Neural cell (in vitro differentiated cells): ENCODE results near the gene CNGA3. TPM values are rescaled to one million over a fixed set of nuclear protein-coding genes. Genes with fewer than 3 reads are reported as not detected.
"Not testable (repeated sequence)": the region's sequence is repeated elsewhere in the genome, so short reads cannot be mapped to it uniquely, and the experiment has no call there.

Experiments
- H2AFZ ChIP-seq: fragments of 200-600, 300-800 bp; sonication (generic), shearing (Covaris generic); 2 replicates; pipeline ENCODE4 v1.6.0; 2014; ENCODE audit warnings: low read depth, mild to moderate bottlenecking, antibody characterized with exemption, low read length, moderate library complexity
- H3F3A ChIP-seq: fragments of 200-600 bp; shearing (Covaris generic); 2 replicates; pipeline ENCODE4 v1.6.1; 2016; ENCODE audit warnings: mild to moderate bottlenecking, moderate library complexity, mixed read lengths, antibody characterized with exemption, low read length; ENCODE audit not compliant: insufficient read depth, poor library complexity, severe bottlenecking
- H3K27ac ChIP-seq: fragments of 200-600, 300-800 bp; sonication (generic), shearing (Covaris generic); 2 replicates; pipeline ENCODE4 v1.5.1; 2014; ENCODE audit warnings: mild to moderate bottlenecking, low read length, moderate library complexity
- H3K27me3 ChIP-seq: fragments of 300-800, 200-600 bp; sonication (generic), shearing (Covaris generic); 2 replicates; pipeline ENCODE4 v1.6.0; 2014; ENCODE audit warnings: mild to moderate bottlenecking, low read depth, low read length, moderate library complexity; ENCODE audit not compliant: insufficient read depth
- H3K36me3 ChIP-seq: fragments of 300-800, 200-600 bp; sonication (generic), shearing (Covaris generic); 2 replicates; pipeline ENCODE4 v1.5.1; 2014; ENCODE audit warnings: mild to moderate bottlenecking, antibody characterized with exemption, low read length, moderate library complexity; ENCODE audit not compliant: insufficient read depth
- H3K4me2 ChIP-seq: fragments of 300-800, 200-600 bp; sonication (generic), shearing (Covaris generic); 2 replicates; pipeline ENCODE4 v1.6.0; 2014; ENCODE audit warnings: mild to moderate bottlenecking, low read length
- H3K4me3 ChIP-seq: fragments of 300-800, 200-600 bp; sonication (generic), shearing (Covaris generic); 2 replicates; pipeline ENCODE4 v1.5.1; 2014; ENCODE audit warnings: mild to moderate bottlenecking, low read length, moderate library complexity
- H3K79me2 ChIP-seq: fragments of 200-600 bp; shearing (Covaris generic); replicated peaks from 2 replicates; pipeline ENCODE4 v1.6.0; 2014; ENCODE audit warnings: mild to moderate bottlenecking, low read length, moderate library complexity; ENCODE audit not compliant: insufficient read depth
- H3K9ac ChIP-seq: fragments of 300-800, 200-600 bp; sonication (generic), shearing (Covaris generic); 2 replicates; pipeline ENCODE4 v1.6.1; 2016; ENCODE audit warnings: mild to moderate bottlenecking, low read length, mixed read lengths
- H3K9me2 ChIP-seq: fragments of 200-600 bp; shearing (Covaris generic); 2 replicates; pipeline ENCODE4 v1.6.1; 2016; ENCODE audit warnings: mild to moderate bottlenecking, low read length, mixed read lengths; ENCODE audit not compliant: insufficient read depth
- H3K9me3 ChIP-seq: fragments of 200-600, 300-800 bp; sonication (generic), shearing (Covaris generic); 2 replicates; pipeline ENCODE4 v1.6.1; 2016; ENCODE audit warnings: mild to moderate bottlenecking, mixed run types, low read length, moderate library complexity, mixed read lengths
- H4K20me1 ChIP-seq: fragments of 200-600 bp; shearing (Covaris generic); 2 replicates; pipeline ENCODE4 v1.6.1; 2016; ENCODE audit warnings: mild to moderate bottlenecking, mixed run types; ENCODE audit not compliant: insufficient read depth
- CTCF ChIP-seq: fragments of 450-650 bp; IDR thresholded peaks from 2 replicates; pipeline ENCODE4 v1.5.1; 2014; ENCODE audit warnings: antibody characterized with exemption, mild to moderate bottlenecking, moderate library complexity; ENCODE audit not compliant: poor library complexity, severe bottlenecking
- EP300 ChIP-seq: fragments of 450-650 bp; conservative IDR thresholded peaks from 2 replicates; pipeline ENCODE4 v1.6.1; 2014; ENCODE audit warnings: antibody characterized with exemption, mild to moderate bottlenecking, moderate library complexity; ENCODE audit not compliant: poor library complexity, severe bottlenecking
- EZH2 ChIP-seq: fragments of 200-600, 300-800 bp; shearing (Covaris generic), sonication (generic); IDR thresholded peaks from 2 replicates; pipeline ENCODE4 v1.6.1; 2014; ENCODE audit warnings: antibody characterized with exemption, low read length, borderline replicate concordance, mild to moderate bottlenecking; ENCODE audit not compliant: insufficient read depth, poor library complexity, severe bottlenecking
- MXI1 ChIP-seq: fragments of 450-650 bp; conservative IDR thresholded peaks from 2 replicates; pipeline ENCODE4 v1.6.1; 2014; ENCODE audit warnings: antibody characterized with exemption, mild to moderate bottlenecking; ENCODE audit not compliant: poor library complexity, severe bottlenecking
- POLR2AphosphoS5 ChIP-seq: IDR thresholded peaks from 2 replicates; pipeline ENCODE4 v1.6.1; 2012
- RAD21 ChIP-seq: fragments of 450-650 bp; conservative IDR thresholded peaks from 2 replicates; pipeline ENCODE4 v1.6.1; 2014; ENCODE audit warnings: antibody characterized with exemption, mild to moderate bottlenecking, moderate library complexity
- REST ChIP-seq: IDR thresholded peaks from 2 replicates; pipeline ENCODE4 v1.6.1; 2012; ENCODE audit warnings: borderline replicate concordance
- SMC3 ChIP-seq: fragments of 450-650 bp; conservative IDR thresholded peaks from 2 replicates; pipeline ENCODE4 v1.6.1; 2014; ENCODE audit warnings: antibody characterized with exemption, mild to moderate bottlenecking, moderate library complexity; ENCODE audit not compliant: poor library complexity
- TAF1 ChIP-seq: IDR thresholded peaks from 2 replicates; pipeline ENCODE4 v1.6.1; 2012; ENCODE audit warnings: low read depth
- polyA plus RNA-seq: library from polyadenylated mRNA; depleted of rRNA; stranded (reverse); fragments of >200 nt; gene quantifications from 2 replicates; pipeline ENCODE4 v1.2.3, GENCODE V29; 2014

Gene CNGA3
- polyA plus RNA-seq, 1 donor from 2014 or later = 0.64 TPM

GRCh38 chr2:98433363-98433964, 87.2 kb downstream of the CNGA3 start:
- Histone ChIP-seq H2AFZ (no peak overlapping the region), H3K79me2 (no peaks in the 10 kb centered on the region), H3K27me3 (no peaks in the 10 kb centered on the region), H3K36me3 (no peaks in the 10 kb centered on the region), H3K4me2 (no peak overlapping the region), H3F3A (no peaks in the 10 kb centered on the region), H3K4me3 (no peak overlapping the region), H4K20me1 (no peaks in the 10 kb centered on the region), H3K9me3 (no peaks in the 10 kb centered on the region), H3K9me2 (no peaks in the 10 kb centered on the region), H3K27ac (no peak overlapping the region), H3K9ac (no peak overlapping the region)
- no peak for TF ChIP-seq CTCF
- TF ChIP-seq TAF1 = no peak
- no peak for TF ChIP-seq POLR2AphosphoS5
- TF ChIP-seq MXI1 = no peak

GRCh38 chr2:98434492-98434891, 88.2 kb downstream of the CNGA3 start:
- Histone ChIP-seq H3K27ac (no peak overlapping the region), H3K27me3 (no peaks in the 10 kb centered on the region), H3K9ac (no peak overlapping the region), H3K9me2 (no peaks in the 10 kb centered on the region), H3K9me3 (no peaks in the 10 kb centered on the region), H2AFZ (no peak overlapping the region), H3K36me3 (no peaks in the 10 kb centered on the region), H3K4me2 (no peak overlapping the region), H3K4me3 (no peak overlapping the region), H4K20me1 (no peaks in the 10 kb centered on the region), H3K79me2 (no peaks in the 10 kb centered on the region), H3F3A (no peaks in the 10 kb centered on the region)
- TF ChIP-seq SMC3 (no peak), POLR2AphosphoS5 (no peak), EZH2 (no peak), RAD21 (no peak), EP300 (no peak), MXI1 (no peak), TAF1 (no peak), CTCF (no peak), REST (no peak)

- H3K79me2 ChIP-seq, H3K4me3 ChIP-seq, H3K27me3 ChIP-seq, H2AFZ ChIP-seq, H3K27ac ChIP-seq, H3K9ac ChIP-seq, H4K20me1 ChIP-seq, H3K9me2 ChIP-seq, H3F3A ChIP-seq, H3K4me2 ChIP-seq, H3K36me3 ChIP-seq, H3K9me3 ChIP-seq: not testable (repeated sequence)
Observed at GRCh38 chr2:98435670-98436069, 89.4 kb downstream of the CNGA3 start.
